ENCODE measurements around the gene UNC13B.
"Not testable (repeated sequence)": the region's sequence is repeated elsewhere in the genome, so short reads cannot be mapped to it uniquely, and the experiment has no call there.

UNC13B gene

DNA sequence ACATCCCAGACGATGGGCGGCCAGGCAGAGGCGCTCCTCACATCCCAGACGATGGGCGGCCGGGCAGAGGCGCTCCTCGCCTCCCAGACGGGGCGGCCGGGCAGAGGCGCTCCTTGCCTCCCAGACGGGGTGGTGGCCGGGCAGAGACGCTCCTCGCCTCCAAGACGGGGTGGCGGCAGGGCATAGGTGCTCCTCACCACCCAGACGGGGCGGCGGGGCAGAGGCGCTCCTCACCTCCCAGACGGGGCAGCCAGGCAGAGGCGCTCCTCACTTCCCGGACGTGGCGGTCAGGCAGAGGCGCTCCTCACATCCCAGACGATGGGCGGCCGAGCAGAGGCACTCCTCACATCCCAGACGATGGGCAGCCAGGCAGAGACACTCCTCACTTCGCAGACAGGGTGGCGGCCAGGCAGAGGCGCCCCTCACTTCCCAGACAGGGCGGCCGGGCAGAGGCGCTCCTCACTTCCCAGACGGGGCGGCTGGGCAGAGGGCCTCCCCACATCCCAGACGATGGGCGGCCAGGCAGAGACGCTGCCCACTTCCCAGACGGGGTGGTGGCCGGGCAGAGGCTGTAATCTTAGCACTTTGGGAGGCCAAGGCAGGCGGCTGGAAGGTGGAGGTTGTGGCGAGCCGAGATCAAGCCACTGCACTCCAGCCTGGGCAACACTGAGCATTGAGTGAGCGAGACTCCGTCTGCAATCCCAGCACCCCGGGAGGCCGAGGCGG, 22.1 kb downstream of the UNC13B start:
- DNase-seq (ENCODE audit: low read depth, low spot score); H3K4me1 ChIP-seq (ENCODE audit: insufficient read depth, insufficient read length); H3K4me3 ChIP-seq (ENCODE audit: insufficient read length, low read depth); H3K36me3 ChIP-seq (ENCODE audit: insufficient read depth, insufficient read length, low read length); H3K9ac ChIP-seq (ENCODE audit: insufficient read length, low read depth); H3K27me3 ChIP-seq (ENCODE audit: insufficient read depth, insufficient read length): not testable (repeated sequence)
- peaks cover 65% of the 10 kb centered on the region for H3K9me3 ChIP-seq (ENCODE audit: insufficient read depth, low read length)

DNA sequence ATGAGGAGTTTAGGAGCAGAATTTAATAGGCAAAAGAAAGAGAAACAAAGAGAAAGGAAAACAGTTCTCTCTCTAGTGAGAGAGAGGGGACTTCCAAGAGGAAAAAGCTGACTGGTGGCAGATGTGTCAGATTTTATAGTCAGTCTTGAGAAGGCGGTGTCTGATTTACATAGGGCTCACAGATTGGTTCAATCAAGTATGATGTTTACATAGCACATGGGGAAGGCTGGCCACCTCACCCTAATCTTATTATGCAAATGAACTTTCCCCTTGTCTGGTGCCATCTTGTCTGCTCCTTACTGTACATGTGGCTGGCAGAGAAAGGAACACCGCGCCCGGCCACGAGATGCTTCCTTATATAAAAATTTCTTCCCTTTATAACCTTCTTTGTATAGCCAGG, 24.7 kb downstream of the UNC13B start:
- Histone ChIP-seq H3K36me3 (ENCODE audit: insufficient read depth, insufficient read length, low read length) (peaks cover 3% of the 10 kb centered on the region), H3K9me3 (ENCODE audit: insufficient read depth, low read length) (peaks cover 63% of the 10 kb centered on the region), H3K9ac (ENCODE audit: insufficient read length, low read depth) (no peak overlapping the region), H3K4me1 (ENCODE audit: insufficient read depth, insufficient read length) (no peaks in the 10 kb centered on the region), H3K4me3 (ENCODE audit: insufficient read length, low read depth) (no peak overlapping the region), H3K27me3 (ENCODE audit: insufficient read depth, insufficient read length) (no peaks in the 10 kb centered on the region)
- TF ChIP-seq ZNF274 (IDR thresholded peaks at IDR 0.05; ENCODE audit: low read depth, low read length) (no peak), SUZ12 (IDR thresholded peaks at IDR 0.05; ENCODE audit: extremely low read depth, insufficient read depth, insufficient read length) (no peak), YY1 (IDR thresholded peaks at IDR 0.05; ENCODE audit: insufficient read depth, insufficient read length) (no peak)
- DNase-seq (ENCODE audit: low read depth, low spot score): no peak

DNA sequence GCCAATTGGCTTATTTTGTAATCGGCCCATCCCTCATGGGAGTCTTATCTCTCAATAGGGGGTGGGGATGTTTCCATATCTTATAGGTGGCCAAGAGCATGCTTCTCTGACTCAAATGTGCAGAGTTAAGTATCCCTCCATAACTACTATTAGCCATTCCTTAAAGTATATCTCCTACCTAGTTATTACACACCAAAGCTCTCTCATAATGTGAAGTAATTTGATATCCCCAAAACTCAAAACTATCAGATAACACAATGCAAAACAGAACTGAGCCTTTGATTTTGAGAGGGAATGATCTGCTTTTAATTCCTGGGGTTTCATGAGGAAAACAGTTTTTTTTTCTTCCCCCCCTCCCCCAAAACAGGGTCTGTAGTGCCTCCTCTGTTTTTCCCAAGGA, 28.4 kb downstream of the UNC13B start:
- Histone ChIP-seq H3K36me3 (ENCODE audit: insufficient read depth, insufficient read length, low read length) (peaks cover 3% of the 10 kb centered on the region), H3K27me3 (ENCODE audit: insufficient read depth, insufficient read length) (no peaks in the 10 kb centered on the region)

DNA sequence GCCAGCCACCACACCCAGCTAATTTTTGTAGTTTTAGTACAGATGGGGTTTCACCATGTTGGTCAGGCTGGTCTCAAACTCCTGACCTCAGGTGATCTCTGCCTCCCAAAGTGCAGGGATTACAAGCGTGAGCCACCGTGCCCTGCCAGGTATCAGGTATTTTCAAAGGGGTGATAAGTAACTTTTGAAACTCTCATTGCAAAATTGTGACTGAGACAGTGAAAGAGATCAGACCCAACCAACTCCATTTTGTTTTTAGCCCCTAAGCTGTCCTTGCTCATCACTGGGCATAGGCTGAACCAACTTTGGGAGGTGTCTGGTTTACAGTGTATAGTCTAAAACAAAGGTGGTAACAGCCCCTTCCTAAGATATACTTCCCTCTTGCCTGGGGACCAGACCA, 29.3 kb downstream of the UNC13B start:
- Histone ChIP-seq H3K4me1 (ENCODE audit: insufficient read depth, insufficient read length) (no peaks in the 10 kb centered on the region), H3K27me3 (ENCODE audit: insufficient read depth, insufficient read length) (no peaks in the 10 kb centered on the region), H3K9me3 (ENCODE audit: insufficient read depth, low read length) (peaks cover 57% of the 10 kb centered on the region), H3K36me3 (ENCODE audit: insufficient read depth, insufficient read length, low read length) (peaks cover 3% of the 10 kb centered on the region), H3K9ac (ENCODE audit: insufficient read length, low read depth) (no peak overlapping the region), H3K4me3 (ENCODE audit: insufficient read length, low read depth) (no peak overlapping the region)
- TF ChIP-seq SUZ12 (IDR thresholded peaks at IDR 0.05; ENCODE audit: extremely low read depth, insufficient read depth, insufficient read length) (no peak), ZNF274 (IDR thresholded peaks at IDR 0.05; ENCODE audit: low read depth, low read length) (no peak), YY1 (IDR thresholded peaks at IDR 0.05; ENCODE audit: insufficient read depth, insufficient read length) (no peak)
- DNase-seq (ENCODE audit: low read depth, low spot score): no peak

More for the DNA sequence above, 28.4 kb downstream of the UNC13B start:
- DNase-seq (ENCODE audit: low read depth, low spot score): no peak
- Histone ChIP-seq H3K4me1 (ENCODE audit: insufficient read depth, insufficient read length) (no peaks in the 10 kb centered on the region), H3K4me3 (ENCODE audit: insufficient read length, low read depth) (no peak overlapping the region), H3K9ac (ENCODE audit: insufficient read length, low read depth) (no peak overlapping the region), H3K9me3 (ENCODE audit: insufficient read depth, low read length) (peaks cover 66% of the 10 kb centered on the region)
- TF ChIP-seq YY1 (IDR thresholded peaks at IDR 0.05; ENCODE audit: insufficient read depth, insufficient read length) (no peak), ZNF274 (IDR thresholded peaks at IDR 0.05; ENCODE audit: low read depth, low read length) (no peak), SUZ12 (IDR thresholded peaks at IDR 0.05; ENCODE audit: extremely low read depth, insufficient read depth, insufficient read length) (no peak)

DNA sequence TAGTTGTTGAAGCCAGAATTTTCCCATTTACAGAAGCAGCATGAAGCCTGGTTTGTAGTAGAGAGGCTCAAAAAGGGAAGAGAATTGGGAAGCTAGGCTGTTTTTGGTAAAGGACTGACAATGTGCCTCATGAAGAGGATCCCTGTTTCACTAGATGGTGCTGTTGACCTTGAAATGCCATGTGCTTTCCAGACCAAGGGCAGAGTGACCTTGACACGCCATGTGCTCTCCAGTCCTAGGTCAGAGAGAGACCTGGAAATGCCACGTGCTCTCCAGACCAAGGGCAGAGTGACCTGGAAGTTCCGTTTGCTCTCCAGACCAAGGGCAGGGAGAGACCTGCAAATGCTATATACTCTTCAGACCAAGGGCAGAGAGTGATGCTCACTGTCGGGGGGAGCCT, 32.0 kb downstream of the UNC13B start:
- no peak for TF ChIP-seq YY1 (IDR thresholded peaks at IDR 0.05; ENCODE audit: insufficient read depth, insufficient read length)
- Histone ChIP-seq H3K4me3 (ENCODE audit: insufficient read length, low read depth) (no peak overlapping the region), H3K4me1 (ENCODE audit: insufficient read depth, insufficient read length) (no peaks in the 10 kb centered on the region), H3K9me3 (ENCODE audit: insufficient read depth, low read length) (peaks cover 54% of the 10 kb centered on the region), H3K9ac (ENCODE audit: insufficient read length, low read depth) (no peak overlapping the region), H3K27me3 (ENCODE audit: insufficient read depth, insufficient read length) (no peaks in the 10 kb centered on the region), H3K36me3 (ENCODE audit: insufficient read depth, insufficient read length, low read length) (peaks cover 3% of the 10 kb centered on the region)
- DNase-seq (ENCODE audit: low read depth, low spot score): no peak

DNA sequence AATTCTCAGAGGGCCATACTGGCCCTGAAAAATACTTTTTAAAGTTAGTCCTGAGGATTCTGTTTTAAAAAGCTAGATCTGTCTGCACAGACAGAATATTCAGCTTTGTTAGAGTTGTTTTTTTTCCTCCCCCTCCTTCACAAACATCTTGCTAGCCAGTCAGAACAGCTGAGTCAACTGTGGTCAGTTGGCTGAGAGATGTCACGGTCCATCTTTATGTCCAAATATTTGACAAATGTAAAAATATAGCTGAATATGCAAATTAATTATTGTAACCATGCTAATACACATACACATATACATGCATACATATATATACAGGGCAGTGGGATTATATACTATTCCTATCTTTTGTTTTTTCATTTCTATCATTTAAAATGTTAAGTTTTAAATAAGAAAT, 33.9 kb downstream of the UNC13B start:
- DNase-seq (ENCODE audit: low read depth, low spot score): no peak

DNA sequence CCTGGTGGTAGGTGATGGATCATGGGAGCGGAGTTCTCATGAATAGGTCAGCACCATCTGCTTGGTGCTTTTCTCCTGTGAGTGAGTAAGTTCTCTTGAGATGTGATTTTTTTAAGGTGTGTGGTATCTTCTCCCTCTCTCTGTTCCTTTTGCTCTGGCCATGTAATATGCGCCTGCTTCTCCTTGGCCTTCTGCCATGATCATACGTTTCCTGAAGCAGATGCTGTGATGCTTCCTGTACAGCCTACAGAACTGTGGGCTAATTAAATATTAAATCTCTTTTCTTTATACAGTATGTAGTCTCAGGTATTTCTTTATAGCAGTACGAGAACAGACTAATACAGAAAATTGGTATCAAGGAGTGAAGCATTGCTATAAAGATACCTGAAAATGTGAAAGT, 36.4 kb downstream of the UNC13B start:
- DNase-seq (ENCODE audit: low read depth, low spot score): no peak
- peaks cover 19% of the 10 kb centered on the region for H3K9me3 ChIP-seq (ENCODE audit: insufficient read depth, low read length)
- H3K36me3 ChIP-seq (ENCODE audit: insufficient read depth, insufficient read length, low read length): no peaks in the 10 kb centered on the region
- no peaks in the 10 kb centered on the region for H3K4me1 ChIP-seq (ENCODE audit: insufficient read depth, insufficient read length)
- no peak overlapping the region for H3K4me3 ChIP-seq (ENCODE audit: insufficient read length, low read depth)
- no peak overlapping the region for H3K9ac ChIP-seq (ENCODE audit: insufficient read length, low read depth)
- no peak for TF ChIP-seq ZNF274 (IDR thresholded peaks at IDR 0.05; ENCODE audit: low read depth, low read length)
- TF ChIP-seq YY1 (IDR thresholded peaks at IDR 0.05; ENCODE audit: insufficient read depth, insufficient read length): no peak
- no peak for TF ChIP-seq SUZ12 (IDR thresholded peaks at IDR 0.05; ENCODE audit: extremely low read depth, insufficient read depth, insufficient read length)
- H3K27me3 ChIP-seq (ENCODE audit: insufficient read depth, insufficient read length): no peaks in the 10 kb centered on the region

More for the DNA sequence above, 33.9 kb downstream of the UNC13B start:
- Histone ChIP-seq H3K4me3 (ENCODE audit: insufficient read length, low read depth) (no peak overlapping the region), H3K9ac (ENCODE audit: insufficient read length, low read depth) (no peak overlapping the region), H3K9me3 (ENCODE audit: insufficient read depth, low read length) (peaks cover 41% of the 10 kb centered on the region), H3K27me3 (ENCODE audit: insufficient read depth, insufficient read length) (no peaks in the 10 kb centered on the region), H3K4me1 (ENCODE audit: insufficient read depth, insufficient read length) (no peaks in the 10 kb centered on the region), H3K36me3 (ENCODE audit: insufficient read depth, insufficient read length, low read length) (no peaks in the 10 kb centered on the region)
- TF ChIP-seq ZNF274 (IDR thresholded peaks at IDR 0.05; ENCODE audit: low read depth, low read length) (no peak), YY1 (IDR thresholded peaks at IDR 0.05; ENCODE audit: insufficient read depth, insufficient read length) (no peak), SUZ12 (IDR thresholded peaks at IDR 0.05; ENCODE audit: extremely low read depth, insufficient read depth, insufficient read length) (no peak)
